Ishikawa (cell line): ENCODE data around the gene CXXC5.

Experiments
- CEBPB ChIP-seq: IDR thresholded peaks from 2 replicates; pipeline ENCODE4 v1.6.1; 2012
- EGR1 ChIP-seq: IDR thresholded peaks from 2 replicates; pipeline ENCODE4 v1.6.1; 2012
- EP300 ChIP-seq: IDR thresholded peaks from 2 replicates; pipeline ENCODE4 v1.6.1; 2012; ENCODE audit warnings: borderline replicate concordance
- FOXM1 ChIP-seq: IDR thresholded peaks from 2 replicates; pipeline ENCODE4 v1.6.1; 2012; ENCODE audit warnings: low read depth, borderline replicate concordance
- MAX ChIP-seq: IDR thresholded peaks from 2 replicates; pipeline ENCODE4 v1.6.1; 2012
- RAD21 ChIP-seq: IDR thresholded peaks from 2 replicates; pipeline ENCODE4 v1.6.1; 2012; ENCODE audit warnings: low read depth
- REST ChIP-seq: IDR thresholded peaks from 2 replicates; pipeline ENCODE4 v1.6.1; 2012; ENCODE audit warnings: low read depth, mild to moderate bottlenecking
- TAF1 ChIP-seq: IDR thresholded peaks from 2 replicates; pipeline ENCODE4 v1.6.1; 2012; ENCODE audit warnings: low read depth, mild to moderate bottlenecking
- TCF12 ChIP-seq: IDR thresholded peaks from 2 replicates; pipeline ENCODE4 v1.6.1; 2012; ENCODE audit warnings: low read depth
- USF1 ChIP-seq: IDR thresholded peaks from 2 replicates; pipeline ENCODE4 v1.6.1; 2012
- YY1 ChIP-seq: IDR thresholded peaks from 2 replicates; pipeline ENCODE4 v1.6.1; 2012; ENCODE audit warnings: low read depth

GRCh38 chr5:139653616-139654015 is 5.5 kb downstream of the CXXC5 start:
- TF ChIP-seq MAX (no peak), EGR1 (no peak), EP300 (peak; percentile 82; the same call in 1 of the 2 replicates), REST (no peak), RAD21 (no peak), YY1 (no peak), FOXM1 (peak; percentile 64; the same call in 1 of the 2 replicates), CEBPB (no peak), TCF12 (peak; percentile 74; the same call in 1 of the 2 replicates), USF1 (no peak), TAF1 (no peak)
